Neural progenitor cell (in vitro differentiated cells): ENCODE results near the gene VN1R4.
"Not testable (repeated sequence)": the region's sequence is repeated elsewhere in the genome, so short reads cannot be mapped to it uniquely, and the experiment has no call there.

Source experiments
- CTCF ChIP-seq: fragments of 200-600 bp; sonication (generic); IDR thresholded peaks from 2 replicates; pipeline ENCODE4 v1.5.1; 2017; ENCODE audit warnings: antibody characterized with exemption, mild to moderate bottlenecking
- EZH2 ChIP-seq: fragments of 200-600 bp; sonication (generic); IDR thresholded peaks from 2 replicates; pipeline ENCODE4 v1.6.1; 2017; ENCODE audit warnings: antibody characterized with exemption, mild to moderate bottlenecking, moderate library complexity
- EZH2phosphoT487 ChIP-seq: fragments of 200-600 bp; sonication (generic); IDR thresholded peaks from 2 replicates; pipeline ENCODE4 v1.6.1; 2017; ENCODE audit warnings: antibody characterized with exemption

- TF ChIP-seq CTCF: peak; percentile 25
- not testable (repeated sequence) for TF ChIP-seq EZH2phosphoT487, EZH2
Measured at GRCh38 chr19:53281947-53282346, 14.4 kb upstream of the VN1R4 start.
